ENCODE results near the gene CEND1.

CEND1 gene

DNA sequence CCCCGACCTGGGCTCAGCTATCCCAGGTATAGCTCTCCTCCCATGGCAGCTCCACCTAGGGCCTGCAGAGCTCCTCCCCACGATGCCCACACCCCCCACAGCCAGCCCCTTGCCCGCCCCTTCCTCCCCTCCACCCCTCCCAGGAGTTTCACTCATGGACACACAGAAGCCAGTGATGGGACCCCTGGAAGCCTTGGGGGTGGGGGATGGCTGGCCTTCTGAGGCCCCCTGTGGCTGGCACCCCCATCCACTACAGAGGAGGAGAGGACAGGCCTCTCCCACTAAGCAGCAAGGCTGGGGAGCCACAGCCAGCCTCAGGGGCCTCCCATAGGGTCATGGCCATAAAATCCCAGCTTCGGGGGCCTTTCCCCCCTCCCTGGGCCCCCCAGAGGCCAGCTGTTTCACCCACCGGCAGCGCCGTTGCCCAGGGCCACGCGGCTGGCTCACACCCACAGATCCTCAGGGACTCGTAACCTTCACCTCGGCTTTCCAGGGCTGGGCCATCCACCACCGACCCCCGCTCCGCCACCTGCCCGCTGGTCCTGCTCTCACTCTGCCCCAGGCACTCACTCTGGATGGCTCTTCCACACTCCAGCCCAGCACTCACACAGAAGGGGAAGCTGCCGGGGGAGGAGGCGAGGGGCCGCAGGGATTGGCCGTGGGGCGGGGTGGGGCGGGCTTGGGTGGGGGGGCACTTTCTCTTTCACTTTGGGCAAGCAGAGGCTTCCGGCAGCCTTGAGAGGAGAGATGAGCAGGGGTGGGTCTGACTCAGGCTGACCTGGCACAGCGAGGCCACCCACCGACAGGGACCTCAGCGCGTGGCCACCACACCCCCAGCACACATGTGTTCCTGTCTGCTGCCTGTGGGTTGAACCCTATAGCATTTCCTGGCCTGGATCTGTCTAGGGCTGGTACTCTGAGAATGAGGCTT, 6.0 kb upstream of the CEND1 start:
- DNase-seq (ENCODE audit: low read depth, low spot score): no peak

DNA sequence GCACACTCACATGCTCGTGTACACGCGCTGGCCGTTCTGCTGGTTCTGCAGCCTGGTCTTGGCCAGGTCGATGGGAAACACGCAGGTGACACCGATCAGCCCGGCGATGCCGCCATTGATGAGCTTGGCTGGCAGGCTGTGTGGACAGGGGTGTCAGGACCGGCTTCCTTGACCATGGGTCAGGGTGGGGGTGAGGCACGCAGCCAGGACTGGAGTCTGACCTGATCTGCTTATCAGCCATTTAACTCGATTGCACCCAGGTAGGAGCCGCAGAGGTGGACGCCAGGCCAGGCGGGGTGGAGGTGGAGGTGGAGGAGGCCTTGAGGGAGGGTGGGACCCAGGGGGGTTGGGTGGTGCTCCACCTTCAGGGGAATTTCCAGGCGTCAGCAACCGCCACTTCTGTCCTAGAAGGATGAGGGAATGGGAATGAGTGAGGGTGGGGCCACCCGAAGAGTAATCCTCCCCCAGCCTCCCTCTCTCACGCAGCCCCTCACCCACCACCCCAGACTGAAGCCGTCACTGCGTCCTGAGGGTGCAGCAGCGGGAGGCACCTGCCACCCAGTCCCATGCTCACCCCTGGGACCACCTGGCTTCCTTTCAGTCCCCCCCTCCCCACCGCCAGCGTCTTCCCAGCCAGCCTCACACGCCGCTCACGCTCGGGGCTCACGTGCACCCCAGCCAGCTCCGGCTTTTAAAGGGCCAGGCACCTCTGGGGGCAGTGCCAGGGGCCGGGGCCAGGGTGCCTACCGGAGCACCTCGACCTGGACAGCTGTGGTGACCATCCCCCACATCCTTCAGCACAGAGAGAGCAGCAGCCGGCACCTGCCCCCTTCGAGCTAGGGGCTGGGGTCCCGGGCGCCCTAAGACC, 5.1 kb upstream of the CEND1 start:
- no peak for DNase-seq (ENCODE audit: low read depth, low spot score)

DNA sequence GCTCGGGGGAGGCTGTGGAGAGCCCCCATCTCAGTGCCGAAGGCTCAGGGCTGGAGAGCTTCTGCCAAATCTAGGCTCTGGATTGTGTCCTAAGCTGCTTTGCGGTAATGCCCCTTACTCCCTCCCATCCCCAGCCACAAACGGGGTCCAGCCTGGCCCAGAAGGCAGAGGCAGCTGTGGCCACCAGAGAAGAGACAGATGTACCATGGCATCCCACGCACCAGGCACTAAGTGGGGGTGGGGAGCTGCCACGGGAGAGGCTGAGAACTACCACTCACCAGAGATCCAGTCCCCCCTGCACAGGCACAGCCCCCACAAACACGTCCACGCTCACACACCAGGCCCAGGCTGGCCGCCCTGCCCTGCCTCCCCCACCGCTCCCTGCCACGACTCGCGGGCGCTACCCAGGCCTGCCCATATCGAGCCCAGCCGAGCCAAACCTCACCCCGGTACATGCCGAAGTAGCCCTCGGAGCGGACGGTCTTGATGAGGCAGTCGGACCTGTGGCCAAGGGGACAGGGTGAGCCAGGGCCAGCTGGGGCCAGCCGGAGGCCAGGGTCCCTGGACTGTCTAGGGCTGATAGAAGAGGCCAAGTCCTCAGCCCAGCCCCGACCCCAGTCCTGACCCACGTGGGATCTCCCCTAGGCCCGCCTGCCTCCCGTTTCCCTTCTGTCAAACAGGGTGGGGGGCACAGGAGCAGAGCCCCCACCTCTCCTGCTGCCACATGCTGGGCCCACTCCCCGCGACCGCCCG, 4.3 kb upstream of the CEND1 start:
- DNase-seq (ENCODE audit: low read depth, low spot score): no peak

DNA sequence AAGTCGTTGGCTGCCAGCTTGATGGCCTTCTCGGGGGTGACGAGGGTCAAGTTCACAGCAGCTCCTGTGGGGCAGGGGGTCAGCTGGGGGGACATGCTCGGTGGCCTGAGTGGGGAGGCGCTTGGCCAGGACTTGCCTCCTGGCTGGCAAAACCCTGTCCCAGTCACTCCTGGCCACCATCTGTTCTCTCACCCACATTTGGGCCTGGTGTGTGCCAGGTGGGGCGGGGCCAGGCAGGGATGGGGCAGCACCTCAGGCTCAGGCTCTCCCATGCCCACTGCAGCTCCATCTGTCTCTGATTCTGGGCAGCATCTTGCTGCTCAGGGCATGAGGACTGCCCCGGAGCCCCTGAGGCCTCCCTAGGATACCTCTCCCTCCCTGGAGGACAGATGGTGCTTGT, 3.7 kb upstream of the CEND1 start:
- no peak for DNase-seq (ENCODE audit: low read depth, low spot score)

DNA sequence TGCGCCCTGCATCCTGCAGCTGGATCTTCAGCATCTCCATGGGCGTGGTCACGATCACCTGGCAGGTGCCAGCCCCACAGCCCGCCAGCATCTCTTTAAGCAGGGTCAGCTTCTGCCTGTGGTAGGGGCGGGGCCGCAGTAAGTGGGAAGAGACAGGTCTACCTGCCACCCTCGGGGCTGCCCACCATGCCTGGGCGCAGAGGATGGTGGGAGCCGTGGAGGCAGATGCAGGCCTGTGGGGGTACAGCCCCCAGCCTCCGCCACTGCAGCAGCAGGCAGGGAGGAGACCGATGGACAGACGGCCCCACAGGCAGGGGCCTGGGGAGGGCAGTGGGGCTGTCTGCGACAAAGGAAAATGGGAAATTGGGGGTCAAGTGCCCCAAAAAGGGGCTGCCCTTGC, 3.0 kb upstream of the CEND1 start:
- no peak for DNase-seq (ENCODE audit: low read depth, low spot score)

DNA sequence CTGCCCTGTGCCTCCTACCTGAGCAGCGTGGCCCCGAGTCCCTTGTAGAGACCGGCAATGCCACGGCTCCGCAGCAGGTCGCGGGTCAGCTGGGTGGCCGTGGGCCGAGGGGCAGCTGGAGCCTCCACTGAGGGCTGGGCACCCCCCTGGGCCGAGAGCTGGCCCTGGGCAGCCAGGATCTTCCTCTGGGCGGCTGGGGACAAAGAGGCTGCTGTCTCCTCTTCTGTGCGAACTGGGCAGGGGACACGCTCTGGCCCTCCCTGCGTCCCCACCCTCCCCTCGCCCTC, 2.6 kb upstream of the CEND1 start:
- DNase-seq (ENCODE audit: low read depth, low spot score): no peak

GRCh38 chr11:791658-792534, 2.0 kb upstream of the CEND1 start:
- no peak for DNase-seq (ENCODE audit: low read depth, low spot score)

DNA sequence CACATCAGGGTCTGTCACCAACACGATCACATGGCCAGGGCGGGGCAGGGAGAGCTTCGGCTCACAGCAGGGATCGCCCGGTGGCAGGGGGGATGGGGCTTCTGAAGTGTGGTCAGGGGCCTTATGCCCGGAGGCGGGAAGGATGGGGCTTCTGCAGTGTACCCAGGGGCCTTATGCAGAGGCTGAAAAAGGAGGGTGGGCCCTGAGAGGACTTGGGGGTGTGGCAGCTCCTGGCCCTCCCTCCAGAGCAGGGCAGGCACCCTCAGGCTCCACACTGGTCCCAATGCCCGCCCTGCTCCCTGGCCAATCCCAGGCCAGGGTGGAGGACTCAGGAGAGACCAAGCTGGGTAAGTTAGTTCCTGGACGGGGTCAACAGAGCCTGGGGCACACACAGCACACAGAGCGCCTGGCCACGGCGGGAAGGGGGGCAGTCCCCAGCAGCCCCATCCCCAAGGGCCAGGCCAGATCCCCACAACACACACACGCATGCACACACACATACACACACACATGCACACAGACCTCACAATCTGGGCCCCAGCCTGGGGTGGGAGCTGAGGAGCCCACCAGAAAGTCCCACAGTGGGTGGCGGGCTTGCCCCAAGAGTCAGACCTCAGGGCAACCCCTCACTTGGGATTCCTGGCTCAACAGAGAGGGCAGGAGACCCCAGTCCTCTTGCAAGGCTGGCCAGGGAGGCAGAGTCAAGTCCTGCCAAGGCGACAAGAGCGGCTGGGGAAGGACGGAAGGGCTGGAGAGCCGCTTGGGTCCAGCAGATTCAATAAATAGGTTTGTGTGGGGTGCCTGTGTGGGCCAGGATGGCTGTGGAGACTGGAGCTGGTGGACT, 1.1 kb upstream of the CEND1 start:
- no peak for DNase-seq (ENCODE audit: low read depth, low spot score)

DNA sequence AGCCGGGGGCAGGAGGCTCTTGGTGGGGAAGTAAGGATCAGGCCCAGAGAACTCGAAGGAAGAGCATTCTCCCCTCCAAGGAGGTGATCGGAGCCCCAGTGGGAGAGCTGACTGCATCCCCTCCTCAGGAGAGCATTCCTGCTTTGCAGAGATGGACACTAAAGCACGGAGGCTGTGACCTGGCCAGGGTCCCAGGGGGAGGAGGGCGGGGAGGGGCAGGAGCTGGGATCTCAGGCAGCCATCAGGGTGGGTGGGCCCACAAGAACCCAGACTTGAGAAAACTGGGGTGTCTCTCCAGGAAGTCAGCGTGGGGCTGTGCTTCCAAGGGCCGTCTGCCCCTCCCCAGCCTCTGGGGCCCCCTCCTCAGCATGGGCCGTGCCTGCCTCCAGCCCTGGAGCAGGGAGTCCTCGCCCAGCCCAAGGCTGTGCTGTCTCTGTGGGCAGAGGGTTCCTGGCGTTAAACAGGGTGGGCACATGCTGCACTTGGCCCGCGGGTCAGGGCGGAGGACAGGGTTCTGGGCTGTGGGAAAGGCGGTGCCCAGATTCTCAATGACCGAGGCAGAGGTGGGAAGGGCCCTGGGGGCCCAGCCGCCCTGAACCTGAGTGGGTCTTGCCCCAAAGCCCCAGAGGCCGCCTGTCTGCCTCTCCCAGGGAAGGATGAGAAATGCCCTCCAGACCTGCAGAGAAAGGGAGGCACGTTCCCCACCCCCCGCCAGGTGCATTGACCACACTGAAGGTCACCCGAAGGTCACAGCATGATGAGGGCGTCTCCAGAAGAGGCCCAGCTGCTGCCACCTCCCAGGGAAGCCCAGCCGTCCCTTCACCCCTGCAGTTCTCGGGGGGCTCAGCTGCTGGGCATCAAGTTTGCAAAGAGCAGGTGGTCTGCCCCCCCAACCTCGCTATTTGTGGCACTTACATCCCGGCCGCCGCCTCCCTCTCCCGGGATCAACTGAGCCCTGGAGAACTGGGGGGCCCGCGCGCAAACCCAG, 643 bp downstream of the CEND1 start:
- DNase-seq (ENCODE audit: low read depth, low spot score): no peak

- DNase-seq (ENCODE audit: low read depth, low spot score): no peak
These were observed 1.8 kb downstream of the CEND1 start for GRCh38 chr11:788009-788640.

GRCh38 chr11:787084-787675, 2.7 kb downstream of the CEND1 start:
- no peak for DNase-seq (ENCODE audit: low read depth, low spot score)

- no peak for DNase-seq (ENCODE audit: low read depth, low spot score)
These were observed 3.4 kb downstream of the CEND1 start for GRCh38 chr11:786235-787083.

DNA sequence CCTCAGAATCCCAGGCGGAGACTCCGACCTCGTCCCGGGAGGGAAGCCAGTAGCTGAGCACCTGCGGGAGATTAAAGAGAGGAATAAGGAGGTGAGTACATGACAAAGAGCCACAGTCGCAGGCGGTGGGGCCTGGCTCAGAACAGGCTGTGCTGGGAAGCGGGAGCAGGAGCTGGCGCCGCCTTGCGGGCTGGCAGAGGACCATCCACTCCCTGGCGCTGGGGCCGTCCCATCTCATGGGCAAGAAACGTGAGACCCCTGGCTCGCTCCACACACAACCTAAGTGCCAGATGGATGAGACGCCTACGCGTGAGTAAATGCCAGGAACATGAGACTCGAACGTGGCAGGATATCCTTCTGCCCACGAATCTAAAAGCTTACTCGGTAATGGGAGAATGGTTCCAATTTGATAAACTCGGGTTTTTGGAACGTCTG, 6.3 kb downstream of the CEND1 start:
- no peak for DNase-seq (ENCODE audit: low read depth, low spot score)

GRCh38 chr11:782264-783174, 7.4 kb downstream of the CEND1 start:
- no peak for DNase-seq (ENCODE audit: low read depth, low spot score)

DNA sequence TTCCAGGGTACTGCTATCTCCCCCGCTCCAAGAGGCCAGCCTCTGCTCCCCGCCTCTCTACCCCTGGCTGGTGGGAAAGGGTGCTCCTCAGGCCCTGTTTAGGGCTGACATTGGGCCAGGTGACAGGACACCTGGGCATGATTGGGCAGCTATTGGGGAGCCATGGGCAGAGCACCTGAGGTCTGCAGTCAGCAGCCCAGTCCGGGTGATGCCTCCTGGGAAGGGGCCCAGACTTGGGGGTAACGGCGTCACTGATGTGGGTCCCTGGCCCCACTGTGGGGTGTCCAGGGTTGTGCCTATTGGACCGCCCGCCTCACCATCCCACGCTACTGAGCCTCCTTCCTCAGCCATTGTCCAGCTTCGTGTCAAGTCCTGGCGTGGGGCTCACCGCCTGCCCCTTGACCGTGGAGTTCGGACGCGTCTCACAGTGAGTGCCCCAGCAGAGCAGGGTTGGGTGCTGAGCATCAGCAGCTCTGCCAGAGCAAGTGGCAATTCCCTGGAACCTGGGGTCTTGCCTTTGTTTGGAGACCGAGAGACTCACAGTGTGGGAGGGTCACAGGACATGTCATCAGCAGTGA, 9.8 kb downstream of the CEND1 start:
- no peak for DNase-seq (ENCODE audit: low read depth, low spot score)

Data from brain pericyte (primary cell).